GM23248 (cell line): ENCODE data around the gene TADA2A. TPM values are rescaled to one million over a fixed set of nuclear protein-coding genes. Genes with fewer than 3 reads are reported as not detected.

Source experiments
- DNase-seq: peaks from one replicate; pipeline ENCODE4 v3.0.0-alpha.2; 2015
- H2AFZ ChIP-seq: fragments of 200-600 bp; sonication (generic); 2 replicates; pipeline ENCODE4 v1.6.1; 2016; ENCODE audit warnings: antibody characterized with exemption
- H3F3A ChIP-seq: fragments of 200-600 bp; sonication (generic); 2 replicates; pipeline ENCODE4 v1.6.1; 2016; ENCODE audit warnings: mild to moderate bottlenecking, antibody characterized with exemption, mixed run types; ENCODE audit not compliant: insufficient read depth
- H3K27ac ChIP-seq: fragments of 200-600 bp; sonication (generic); 2 replicates; pipeline ENCODE4 v1.5.1; 2016; ENCODE audit warnings: mild to moderate bottlenecking
- H3K27me3 ChIP-seq: fragments of 200-600 bp; sonication (generic); replicated peaks from 2 replicates; pipeline ENCODE4 v1.6.1; 2016; ENCODE audit warnings: mild to moderate bottlenecking; ENCODE audit not compliant: insufficient read depth
- H3K36me3 ChIP-seq: fragments of 200-600 bp; sonication (generic); 2 replicates; pipeline ENCODE4 v1.6.1; 2016; ENCODE audit warnings: low read depth, mild to moderate bottlenecking
- H3K4me1 ChIP-seq: fragments of 200-600 bp; sonication (generic); 2 replicates; pipeline ENCODE4 v1.6.1; 2016; ENCODE audit warnings: mild to moderate bottlenecking; ENCODE audit not compliant: insufficient read depth
- H3K4me2 ChIP-seq: fragments of 200-600 bp; sonication (generic); one replicate; pipeline ENCODE4 v1.6.1; 2016; ENCODE audit warnings: mild to moderate bottlenecking; ENCODE audit not compliant: unreplicated experiment
- H3K4me3 ChIP-seq: fragments of 200-600 bp; sonication (generic); 2 replicates; pipeline ENCODE4 v1.5.1; 2016; ENCODE audit warnings: mild to moderate bottlenecking
- H3K79me2 ChIP-seq: fragments of 200-600 bp; sonication (generic); 2 replicates; pipeline ENCODE4 v1.6.1; 2016; ENCODE audit warnings: mild to moderate bottlenecking; ENCODE audit not compliant: insufficient read depth
- H3K9ac ChIP-seq: fragments of 200-600 bp; sonication (generic); 2 replicates; pipeline ENCODE4 v1.6.1; 2016; ENCODE audit warnings: mild to moderate bottlenecking
- H3K9me2 ChIP-seq: fragments of 200-600 bp; sonication (generic); 2 replicates; pipeline ENCODE4 v1.6.1; 2016; ENCODE audit warnings: mixed run types, mild to moderate bottlenecking, moderate library complexity; ENCODE audit not compliant: insufficient read depth
- H3K9me3 ChIP-seq: fragments of 200-600 bp; sonication (generic); one replicate; pipeline ENCODE4 v1.6.1; 2017; ENCODE audit warnings: low read depth
- H4K20me1 ChIP-seq: fragments of 200-600 bp; sonication (generic); 2 replicates; pipeline ENCODE4 v1.6.0; 2016; ENCODE audit not compliant: insufficient read depth
- EZH2 ChIP-seq: fragments of 200-600 bp; sonication (generic); IDR thresholded peaks from 2 replicates; pipeline ENCODE4 v1.6.1; 2018; ENCODE audit warnings: antibody characterized with exemption, mild to moderate bottlenecking; ENCODE audit not compliant: insufficient read depth, poor library complexity, severe bottlenecking
- EZH2phosphoT487 ChIP-seq: fragments of 200-600 bp; sonication (generic); IDR thresholded peaks from 2 replicates; pipeline ENCODE4 v1.6.1; 2018; ENCODE audit warnings: antibody characterized with exemption, moderate library complexity, mild to moderate bottlenecking, low read depth; ENCODE audit not compliant: insufficient read depth
- WGBS, 2 experiments: methylation state at CpG; one replicate each; pipeline ENCODE4 v1.1.6; 2015 to 2017; ENCODE audit warnings: low lambda C conversion rate in 2 of 2, low coverage in 1 of 2; ENCODE audit errors: missing lambda C conversion rate in 2 of 2; 5-methylcytosine and 5-hydroxymethylcytosine counted together
- in situ Hi-C: fragments of 300-500 bp; cut with MboI; formaldehyde crosslinking; loops from 2 replicates; pipeline ENCODE4 v1.15.0; 2020
- polyA plus RNA-seq: library from polyadenylated mRNA; unstranded; fragments of >200 nt; fragmentation: Nextera tagmentation; extraction: Ambion mirVana; gene quantifications from 2 replicates; pipeline ENCODE4 v1.2.1, GENCODE V29; 2016
- total RNA-seq: library from RNA; depleted of rRNA; stranded (reverse); fragments of >200 nt; shearing (Covaris generic); gene quantifications from 2 replicates; pipeline ENCODE4 v1.2.3, GENCODE V29; 2014

The TADA2A gene
- total and polyA plus RNA-seq, 2 experiments from 2014 or later: 16.7 to 18.3 TPM

DNA sequence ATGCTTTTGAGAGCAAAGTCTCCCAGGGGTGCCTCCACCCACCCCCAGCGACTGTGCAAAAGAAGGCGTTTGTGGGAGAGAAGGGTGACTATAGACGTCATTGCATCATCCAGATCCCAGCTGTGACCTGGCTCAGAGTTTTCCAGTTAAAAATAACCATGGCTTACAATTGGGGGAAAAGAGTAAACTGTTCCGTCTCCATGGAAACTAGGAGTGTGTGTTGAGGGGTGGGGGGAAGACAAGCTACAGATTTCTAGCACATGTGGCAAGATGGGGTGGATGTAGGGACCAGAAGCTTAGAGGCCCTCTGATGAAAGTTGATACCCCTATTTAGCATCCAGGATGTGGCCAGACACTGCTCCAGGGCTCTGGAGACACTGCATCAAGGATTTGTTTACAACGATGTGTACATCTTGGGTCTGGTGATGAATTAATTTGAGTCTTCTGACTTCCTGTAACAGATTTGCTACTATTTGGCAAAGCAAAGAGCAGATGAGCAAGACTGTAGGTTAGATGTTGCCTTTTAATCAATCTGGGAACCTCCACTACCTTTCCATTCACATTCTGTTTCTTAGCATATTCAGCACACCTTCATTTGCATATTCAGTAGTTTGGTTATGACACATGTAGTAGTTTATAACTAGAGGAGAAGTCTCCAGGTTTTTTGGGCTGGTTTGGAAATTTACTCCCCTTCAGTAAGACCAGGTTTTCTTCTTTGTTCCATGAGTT, 76.8 kb downstream of the TADA2A start:
- Histone ChIP-seq H4K20me1 (no peaks in the 10 kb centered on the region), H3K4me2 (peak overlapping the region; percentile 43), H3K27me3 (no peaks in the 10 kb centered on the region), H3K36me3 (peaks cover 9% of the 10 kb centered on the region; the same call in 1 of the 2 replicates), H3F3A (peaks cover 50% of the 10 kb centered on the region), H3K9me3 (no peaks in the 10 kb centered on the region), H3K27ac (peak overlapping the region; percentile 87), H3K4me3 (no peak overlapping the region), H3K4me1 (peaks cover 37% of the 10 kb centered on the region), H3K79me2 (0 out of 2 replicates have a peak, but pooled peaks cover 4% of the 10 kb centered on the region), H2AFZ (peak overlapping the region; percentile 20; the same call in 1 of the 2 replicates), H3K9me2 (no peaks in the 10 kb centered on the region), H3K9ac (peak overlapping the region; percentile 65)
- in situ Hi-C loops: no loop called here
- 22 to 31% methylated on average over 5 of the region's 5 CpGs for WGBS, 2 experiments
- DNase-seq: peak; percentile 89
- TF ChIP-seq EZH2 (no peak), EZH2phosphoT487 (no peak)

- Histone ChIP-seq H3K36me3 (no peaks in the 10 kb centered on the region; the same call in 1 of the 2 replicates), H3K27ac (no peak overlapping the region), H4K20me1 (no peaks in the 10 kb centered on the region), H3K9me3 (no peaks in the 10 kb centered on the region), H2AFZ (no peak overlapping the region), H3K4me2 (no peak overlapping the region), H3K9me2 (no peaks in the 10 kb centered on the region), H3F3A (peaks cover 56% of the 10 kb centered on the region), H3K79me2 (peaks cover 10% of the 10 kb centered on the region), H3K27me3 (no peaks in the 10 kb centered on the region), H3K9ac (no peak overlapping the region), H3K4me3 (no peak overlapping the region), H3K4me1 (peaks cover 31% of the 10 kb centered on the region)
- 62 to 70% methylated on average over 1 of the region's 1 CpG for whole genome bisulfite sequencing, 2 experiments
- DNase-seq: peak; percentile 26
- TF ChIP-seq EZH2phosphoT487 (no peak), EZH2 (no peak)
- in situ Hi-C loops: no loop called here
These were observed 79.4 kb downstream of the TADA2A start for GRCh38 chr17:37485938-37486570.

DNA sequence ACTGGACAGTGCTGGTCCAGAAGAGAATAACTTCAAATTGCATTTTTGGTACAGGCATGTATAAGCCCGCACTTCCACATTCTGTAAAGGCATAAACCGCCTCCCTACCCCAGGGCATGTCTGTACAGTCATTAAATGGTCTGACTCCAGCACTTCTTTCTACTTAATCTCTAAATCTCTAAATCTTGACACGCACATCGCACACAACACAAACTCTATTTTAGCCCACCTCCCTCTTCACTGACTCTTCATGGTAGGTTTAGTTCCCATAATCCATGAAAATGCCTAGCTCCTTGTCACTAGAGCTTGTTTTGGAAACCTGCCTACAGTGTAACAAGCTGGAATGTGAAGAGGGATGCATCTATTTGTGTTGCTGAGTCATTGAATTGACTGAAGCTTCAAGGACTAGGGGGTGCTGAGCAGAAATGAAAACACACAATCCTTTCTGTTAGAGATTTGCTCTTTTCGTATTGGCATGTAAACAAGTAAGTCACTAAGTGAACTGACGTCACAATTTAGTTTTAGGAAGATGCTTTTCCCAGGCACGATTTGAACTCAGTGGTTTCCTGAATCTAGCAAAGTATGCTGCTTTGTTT, 81.4 kb downstream of the TADA2A start:
- WGBS, 2 experiments: 28 to 31% methylated on average over 7 of the region's 7 CpGs
- peak overlapping the region; percentile 79 for H3K4me3 ChIP-seq
- peaks cover 31% of the 10 kb centered on the region for H3K79me2 ChIP-seq
- H3K9ac ChIP-seq: peak overlapping the region; percentile 93
- no peaks in the 10 kb centered on the region for H3K9me2 ChIP-seq
- H3K4me2 ChIP-seq: peak overlapping the region; percentile 99
- peak; percentile 96 for DNase-seq
- no peaks in the 10 kb centered on the region for H3K9me3 ChIP-seq
- H4K20me1 ChIP-seq: no peaks in the 10 kb centered on the region
- peaks cover 61% of the 10 kb centered on the region for H3F3A ChIP-seq
- H3K36me3 ChIP-seq: no peaks in the 10 kb centered on the region
- peaks cover 40% of the 10 kb centered on the region for H3K4me1 ChIP-seq
- TF ChIP-seq EZH2 (no peak), EZH2phosphoT487 (no peak)
- H3K27ac ChIP-seq: peak overlapping the region; percentile 99
- H2AFZ ChIP-seq: peak overlapping the region; percentile 78; the same call in 1 of the 2 replicates
- no peaks in the 10 kb centered on the region for H3K27me3 ChIP-seq
- in situ Hi-C loops: no loop called here

GRCh38 chr17:37488607-37489196, 82.0 kb downstream of the TADA2A start:
- Histone ChIP-seq H3K4me1 (peaks cover 38% of the 10 kb centered on the region), H3F3A (peaks cover 60% of the 10 kb centered on the region), H3K4me2 (peak overlapping the region; percentile 99), H2AFZ (peak overlapping the region; percentile 78), H3K9me3 (no peaks in the 10 kb centered on the region), H3K27me3 (no peaks in the 10 kb centered on the region), H3K4me3 (peak overlapping the region; percentile 79), H3K9me2 (no peaks in the 10 kb centered on the region), H4K20me1 (no peaks in the 10 kb centered on the region), H3K79me2 (peaks cover 34% of the 10 kb centered on the region), H3K36me3 (no peaks in the 10 kb centered on the region), H3K9ac (peak overlapping the region; percentile 93), H3K27ac (peak overlapping the region; percentile 99)
- WGBS, 2 experiments: 0 to 1% methylated on average over 25 of the region's 25 CpGs
- DNase-seq: peak; percentile 99
- in situ Hi-C loops: no loop called here
- no peak for TF ChIP-seq EZH2
- no peak for TF ChIP-seq EZH2phosphoT487
